ENCODE data around the gene MS4A10. TPM values are rescaled to one million over a fixed set of nuclear protein-coding genes. Genes with fewer than 3 reads are reported as not detected.

Gene MS4A10
- total and polyA plus RNA-seq, 9 of the 15 experiments (the other 6 are each of a cell fraction or from before 2014, with no cell fraction given) = not detected

- peak; percentile 75 to 86 (median 78) for DNase-seq (ENCODE audit: extremely low read depth in 1 of 4, low spot score in 3 of 4)
- TF ChIP-seq ZNF780A (CRISPR knock-in tag; IDR thresholded peaks at IDR 0.05) (no peak), STAT5A (IDR thresholded peaks at IDR 0.05; ENCODE audit: borderline replicate concordance, low read length) (no peak), IRF1 (CRISPR knock-in tag; IDR thresholded peaks at IDR 0.05; ENCODE audit: borderline replicate concordance) (no peak), ZNF24 (IDR thresholded peaks at IDR 0.05) (peak; percentile 7; the same call in 1 of the 2 replicates), CBX5 (IDR thresholded peaks at IDR 0.05; ENCODE audit: borderline replicate concordance, low read depth) (no peak), ZMIZ1 (IDR thresholded peaks at IDR 0.05; ENCODE audit: low read depth in 2 of 2, low read length in 2 of 2) (0 out of 4 replicates have a peak, but pooled peaks of 1 of the 2 experiments have one; percentile 14), ZBTB2 (IDR thresholded peaks at IDR 0.05) (no peak), ZNF143 (CRISPR knock-in tag; IDR thresholded peaks at IDR 0.05) (0 out of 2 replicates have a peak, but pooled peaks have one; percentile 6), SIRT6 (IDR thresholded peaks at IDR 0.05; ENCODE audit: low read depth, low read length) (no peak), JUND (IDR thresholded peaks at IDR 0.05; ENCODE audit: borderline replicate concordance, low read depth, low read length) (peak; percentile 47; the same call in 1 of the 2 replicates), JUND (tag; IDR thresholded peaks at IDR 0.05; ENCODE audit: borderline replicate concordance, low read depth, low read length) (no peak), GTF2B (IDR thresholded peaks at IDR 0.05; ENCODE audit: extremely low read depth, insufficient read length) (no peak), SMARCC2 (IDR thresholded peaks at IDR 0.05; ENCODE audit: low read depth) (no peak), TEAD4 (IDR thresholded peaks at IDR 0.05; ENCODE audit: low read length) (peak; percentile 32; the same call in 1 of the 2 replicates), TEAD4 (CRISPR knock-in tag; IDR thresholded peaks at IDR 0.05; ENCODE audit: borderline replicate concordance) (no peak)
Observed at GRCh38 chr11:60775420-60775961, 9.6 kb upstream of the MS4A10 start.

More at GRCh38 chr11:60775420-60775961, 9.6 kb upstream of the MS4A10 start:
- Histone ChIP-seq H3K9ac (ENCODE audit: insufficient read depth in 1 of 2, low read depth in 2 of 2, low read length in 2 of 2) (no peak overlapping the region), H3K4me1 (replicated peaks in 1 of 2; ENCODE audit: control insufficient read depth in 2 of 2, insufficient read depth in 2 of 2, low read length in 2 of 2) (peaks cover 0 to 10% of the 10 kb centered on the region in 2 experiments; a peak in 1 of 5 replicates), H4K20me1 (replicated peaks; ENCODE audit: control insufficient read depth, insufficient read depth, low read length) (peaks cover 6% of the 10 kb centered on the region; the same call in 1 of the 2 replicates), H3K79me2 (ENCODE audit: control insufficient read depth, insufficient read depth, low read length) (no peaks in the 10 kb centered on the region), H3K27ac (ENCODE audit: extremely low read depth, low read depth, low read length) (no peak overlapping the region), H3K4me2 (ENCODE audit: insufficient read depth, low read length) (no peak overlapping the region), H3K27me3 (ENCODE audit: control insufficient read depth in 2 of 2, insufficient read depth in 2 of 2, low read length in 2 of 2) (peaks cover 15 to 40% of the 10 kb centered on the region in 2 experiments; a peak in 4 of 5 replicates), H3K4me3 (no peak overlapping the region), H2AFZ (ENCODE audit: low read depth, low read length) (peak overlapping the region; percentile 64; the same call in 1 of the 2 replicates), H3K36me3 (ENCODE audit: control insufficient read depth, insufficient read depth, low read length) (no peaks in the 10 kb centered on the region), H3K9me3 (replicated peaks; ENCODE audit: control insufficient read depth, insufficient read depth, low read depth, low read length) (no peaks in the 10 kb centered on the region), H3K9me1 (ENCODE audit: control insufficient read depth, insufficient read depth, low read length) (no peaks in the 10 kb centered on the region)
- BruUV-seq (replicated peaks) = no TSS peak
- POLR2A ChIA-PET = interaction anchor here (0.5 to 1.8 kb wide), 3 partner anchors 11 to 332 kb away, joined by 3 to 4 read pairs (median 3); no protein-coding TSS in a partner anchor
- FAIRE-seq (peak; percentile 99), ATAC-seq (peak; percentile 95)
- intact Hi-C loops (cut with micrococcal nuclease) = loop anchor here (1.0 to 5.0 kb wide), 4 partner anchors 55 to 412 kb away; no protein-coding TSS in a partner anchor
- 10% methylated on average over 15 of the region's 15 CpGs for WGBS (ENCODE audit: insufficient coverage, low coverage, missing lambda C conversion rate)
- in situ Hi-C loops (cut with MboI) = loop anchor here (5.0 kb wide), 1 partner anchor 122 kb away; no protein-coding TSS in a partner anchor
- CTCF ChIA-PET (ENCODE audit: low intra/inter-chr PET ratio) = interaction anchor here (0.5 to 1.2 kb wide), 7 partner anchors 9 to 804 kb away, joined by 3 to 5 read pairs (median 3); no protein-coding TSS in a partner anchor
